ENCODE results near the gene CC2D1B.
A peak's percentile ranks its signal among the peaks of the same experiment; 100 is the strongest.

DNA sequence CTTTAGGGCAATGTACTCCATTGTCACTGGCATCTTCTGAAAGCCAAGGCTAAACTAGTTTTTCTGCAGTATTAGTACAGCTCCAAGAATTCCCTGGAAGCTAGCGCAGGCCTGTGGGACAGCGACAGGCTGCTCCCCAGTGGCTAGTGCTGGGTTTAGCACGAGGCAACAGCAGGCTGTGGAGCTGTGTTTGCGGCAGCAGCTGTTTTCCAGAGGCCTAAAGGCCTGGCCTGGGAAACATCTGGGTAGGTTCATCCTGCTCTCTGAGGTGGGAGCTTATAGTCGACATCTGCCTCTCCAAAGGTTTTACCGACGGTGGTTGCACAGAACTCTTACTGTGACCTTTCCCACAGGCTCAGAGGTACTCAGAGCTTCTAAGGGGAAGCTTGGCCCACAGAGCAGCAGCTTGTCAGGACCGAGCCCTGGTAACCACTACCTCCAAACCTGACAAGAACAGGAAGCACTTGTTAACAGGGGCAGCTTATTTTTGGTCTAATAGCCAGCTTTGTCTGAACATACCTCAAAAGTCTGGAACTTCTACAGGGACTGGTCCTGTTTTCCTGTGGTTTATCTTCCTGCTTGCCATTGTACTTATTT, 17.2 kb downstream of the CC2D1B start:
- no peak for TF ChIP-seq TAF1 (IDR thresholded peaks at IDR 0.05; ENCODE audit: low read depth)
- TF ChIP-seq, protein P1, sequence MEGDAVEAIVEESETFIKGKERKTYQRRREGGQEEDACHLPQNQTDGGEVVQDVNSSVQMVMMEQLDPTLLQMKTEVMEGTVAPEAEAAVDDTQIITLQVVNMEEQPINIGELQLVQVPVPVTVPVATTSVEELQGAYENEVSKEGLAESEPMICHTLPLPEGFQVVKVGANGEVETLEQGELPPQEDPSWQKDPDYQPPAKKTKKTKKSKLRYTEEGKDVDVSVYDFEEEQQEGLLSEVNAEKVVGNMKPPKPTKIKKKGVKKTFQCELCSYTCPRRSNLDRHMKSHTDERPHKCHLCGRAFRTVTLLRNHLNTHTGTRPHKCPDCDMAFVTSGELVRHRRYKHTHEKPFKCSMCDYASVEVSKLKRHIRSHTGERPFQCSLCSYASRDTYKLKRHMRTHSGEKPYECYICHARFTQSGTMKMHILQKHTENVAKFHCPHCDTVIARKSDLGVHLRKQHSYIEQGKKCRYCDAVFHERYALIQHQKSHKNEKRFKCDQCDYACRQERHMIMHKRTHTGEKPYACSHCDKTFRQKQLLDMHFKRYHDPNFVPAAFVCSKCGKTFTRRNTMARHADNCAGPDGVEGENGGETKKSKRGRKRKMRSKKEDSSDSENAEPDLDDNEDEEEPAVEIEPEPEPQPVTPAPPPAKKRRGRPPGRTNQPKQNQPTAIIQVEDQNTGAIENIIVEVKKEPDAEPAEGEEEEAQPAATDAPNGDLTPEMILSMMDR (IDR thresholded peaks at IDR 0.05; ENCODE audit: poor library complexity, severe bottlenecking) = peak; percentile 39
- no peak for TF ChIP-seq EP300 (conservative IDR thresholded peaks at IDR 0.05; ENCODE audit: poor library complexity, severe bottlenecking)
- no peak for TF ChIP-seq POLR2AphosphoS5 (IDR thresholded peaks at IDR 0.05)
- TF ChIP-seq MXI1 (conservative IDR thresholded peaks at IDR 0.05; ENCODE audit: poor library complexity, severe bottlenecking) = no peak
- no peak for TF ChIP-seq EZH2 (IDR thresholded peaks at IDR 0.05; ENCODE audit: borderline replicate concordance, insufficient read depth, low read length, poor library complexity, severe bottlenecking)
- TF ChIP-seq RAD21 (conservative IDR thresholded peaks at IDR 0.05) = peak; percentile 48

Data from neural cell (in vitro differentiated cells).